HEK293 (cell line): ENCODE measurements around the gene EPS8L3.

Experiments
- CTCF ChIA-PET: fragments of 350-600 bp; formaldehyde crosslinking; extraction: SDS; loops from one replicate; lab custom pipeline; 2021; ENCODE audit warnings: antibody characterized with exemption; lab: Yijun Ruan, JAX
- POLR2A ChIA-PET: fragments of 300-600 bp; formaldehyde crosslinking; extraction: SDS; loops from one replicate; lab custom pipeline; 2020; ENCODE audit warnings: antibody characterized with exemption, inconsistent platforms; lab: Yijun Ruan, JAX
- H3K27ac ChIP-seq: fragments of 200-500 bp; sonication (Bioruptor generic); 2 replicates; pipeline ENCODE4 v1.5.1; 2014; ENCODE audit warnings: low read depth, low read length, control low read depth, inconsistent platforms; ENCODE audit errors: extremely low read depth
- H3K36me3 ChIP-seq, 2 experiments: fragments of 200-500 bp in 1 of 2; sonication (Bioruptor generic) in 1 of 2; 1 replicate in 1 of 2; 2 replicates in 1 of 2; pipeline ENCODE4 v1.5.1; 2014 to 2017; ENCODE audit warnings: inconsistent platforms in 2 of 2, low read length in 2 of 2; ENCODE audit not compliant: control insufficient read depth in 2 of 2, insufficient read depth in 1 of 2
- H3K4me1 ChIP-seq: fragments of 200-500 bp; sonication (Bioruptor generic); 2 replicates; pipeline ENCODE4 v1.5.1; 2014; ENCODE audit warnings: mild to moderate bottlenecking, low read length, inconsistent platforms; ENCODE audit not compliant: control insufficient read depth, insufficient read depth
- H3K4me3 ChIP-seq: 2 replicates; pipeline ENCODE4 v1.5.1; 2011; ENCODE audit warnings: low read depth, mild to moderate bottlenecking, control low read depth, low read length, moderate library complexity
- H3K9me3 ChIP-seq: fragments of 200-500 bp; sonication (Bioruptor generic); 2 replicates; pipeline ENCODE4 v1.5.1; 2014; ENCODE audit warnings: low read depth, low read length, inconsistent platforms; ENCODE audit not compliant: control insufficient read depth, insufficient read depth
- ATF2 ChIP-seq: fragments of 450-650 bp; formaldehyde crosslinking; IDR thresholded peaks from 2 replicates; pipeline ENCODE4 v1.5.1; 2016; ENCODE audit warnings: missing biosample characterization, missing genetic modification characterization, low read depth
- GLI4 ChIP-seq: fragments of 450-650 bp; formaldehyde crosslinking; IDR thresholded peaks from 2 replicates; pipeline ENCODE4 v1.5.1; 2016; ENCODE audit warnings: missing biosample characterization, missing genetic modification characterization
- KLF10 ChIP-seq: fragments of 450-650 bp; IDR thresholded peaks from 2 replicates; pipeline ENCODE4 v1.5.1; 2018; ENCODE audit warnings: missing biosample characterization, mild to moderate bottlenecking, missing genetic modification characterization
- PRDM2 ChIP-seq: fragments of 450-650 bp; formaldehyde crosslinking; IDR thresholded peaks from 2 replicates; pipeline ENCODE4 v1.5.1; 2016; ENCODE audit warnings: missing biosample characterization, missing genetic modification characterization, borderline replicate concordance
- REST ChIP-seq: fragments of 450-650 bp; formaldehyde crosslinking; IDR thresholded peaks from 2 replicates; pipeline ENCODE4 v1.5.1; 2016; ENCODE audit warnings: missing biosample characterization, missing genetic modification characterization
- SALL2 ChIP-seq: fragments of 450-650 bp; formaldehyde crosslinking; IDR thresholded peaks from 2 replicates; pipeline ENCODE4 v1.5.0; 2017; ENCODE audit warnings: missing biosample characterization, mild to moderate bottlenecking, missing genetic modification characterization, borderline replicate concordance
- ZBTB17 ChIP-seq: fragments of 450-650 bp; formaldehyde crosslinking; IDR thresholded peaks from 2 replicates; pipeline ENCODE4 v1.5.1; 2016; ENCODE audit warnings: missing biosample characterization, missing genetic modification characterization
- ZFP69B ChIP-seq: fragments of 450-650 bp; formaldehyde crosslinking; IDR thresholded peaks from 2 replicates; pipeline ENCODE4 v1.5.1; 2016; ENCODE audit warnings: missing biosample characterization, missing genetic modification characterization
- ZNF133 ChIP-seq: fragments of 450-650 bp; formaldehyde crosslinking; IDR thresholded peaks from 2 replicates; pipeline ENCODE4 v1.5.1; 2016; ENCODE audit warnings: missing biosample characterization, missing genetic modification characterization
- ZNF138 ChIP-seq: fragments of 450-650 bp; formaldehyde crosslinking; IDR thresholded peaks from 2 replicates; pipeline ENCODE4 v1.5.1; 2016; ENCODE audit warnings: missing biosample characterization, missing genetic modification characterization, borderline replicate concordance
- ZNF18 ChIP-seq: fragments of 450-650 bp; formaldehyde crosslinking; IDR thresholded peaks from 2 replicates; pipeline ENCODE4 v1.5.1; 2016; ENCODE audit warnings: missing biosample characterization, missing genetic modification characterization
- ZNF184 ChIP-seq: fragments of 450-650 bp; IDR thresholded peaks from 2 replicates; pipeline ENCODE4 v1.5.1; 2018; ENCODE audit warnings: missing biosample characterization, mild to moderate bottlenecking, missing genetic modification characterization
- ZNF202 ChIP-seq: fragments of 450-650 bp; formaldehyde crosslinking; IDR thresholded peaks from 2 replicates; pipeline ENCODE4 v1.5.1; 2016; ENCODE audit warnings: missing biosample characterization, missing genetic modification characterization, borderline replicate concordance
- ZNF366 ChIP-seq: fragments of 450-650 bp; formaldehyde crosslinking; conservative IDR thresholded peaks from 2 replicates; pipeline ENCODE4 v1.5.1; 2016; ENCODE audit warnings: missing biosample characterization, missing genetic modification characterization
- ZNF529 ChIP-seq: fragments of 450-650 bp; formaldehyde crosslinking; IDR thresholded peaks from 2 replicates; pipeline ENCODE4 v1.5.1; 2017; ENCODE audit warnings: missing genetic modification characterization, missing biosample characterization; ENCODE audit not compliant: insufficient replicate concordance
- ZNF544 ChIP-seq: fragments of 450-650 bp; formaldehyde crosslinking; IDR thresholded peaks from 2 replicates; pipeline ENCODE4 v1.5.0; 2017; ENCODE audit warnings: missing biosample characterization, missing genetic modification characterization
- ZNF660 ChIP-seq: fragments of 450-650 bp; IDR thresholded peaks from 2 replicates; pipeline ENCODE4 v1.5.1; 2018; ENCODE audit warnings: missing biosample characterization, mild to moderate bottlenecking, missing genetic modification characterization
- ZNF677 ChIP-seq: fragments of 450-650 bp; IDR thresholded peaks from 2 replicates; pipeline ENCODE4 v1.5.0; 2018; ENCODE audit warnings: missing biosample characterization, mild to moderate bottlenecking, missing genetic modification characterization, moderate library complexity
- ZNF792 ChIP-seq: fragments of 450-650 bp; formaldehyde crosslinking; IDR thresholded peaks from 2 replicates; pipeline ENCODE4 v1.5.1; 2016; ENCODE audit warnings: missing biosample characterization, missing genetic modification characterization

EPS8L3 gene

GRCh38 chr1:109759513-109760334 lies 4.0 kb downstream of the EPS8L3 start (continued):
- TF ChIP-seq ZNF18 (tag by site-specific recombination) (no peak), KLF10 (tag by site-specific recombination) (no peak), ZNF544 (tag by site-specific recombination) (no peak), ZNF366 (no peak), ZNF138 (tag by site-specific recombination) (no peak), PRDM2 (tag by site-specific recombination) (no peak), ZNF677 (no peak)
- TF ChIP-seq, all 188 proteins: peak for 0

- ChIA-PET CTCF (interaction anchor here (0.7 to 1.2 kb wide), 2 partner anchors 19 to 121 kb away, joined by 3 to 4 read pairs; no protein-coding TSS in a partner anchor), POLR2A (no interaction called here)
Observed at GRCh38 chr1:109757936-109758786, 5.6 kb downstream of the EPS8L3 start.

More at GRCh38 chr1:109757936-109758786, 5.6 kb downstream of the EPS8L3 start:
- H3K4me3 ChIP-seq, result no peak overlapping the region
- H3K9me3 ChIP-seq, result no peaks in the 10 kb centered on the region
- no peaks in the 10 kb centered on the region for H3K36me3 ChIP-seq
- no peaks in the 10 kb centered on the region for H3K4me1 ChIP-seq
- TF ChIP-seq ZNF133 (tag by site-specific recombination), result no peak
- TF ChIP-seq ZNF202 (tag by site-specific recombination), result no peak
- no peak for TF ChIP-seq ZFP69B (tag by site-specific recombination)
- no peak for TF ChIP-seq REST
- no peak for TF ChIP-seq ZNF529 (tag by site-specific recombination)
- TF ChIP-seq GLI4, result no peak
- TF ChIP-seq SALL2 (tag by site-specific recombination), result no peak
- no peak for TF ChIP-seq ZNF660 (tag by site-specific recombination)
- no peak for TF ChIP-seq ATF2 (tag by site-specific recombination)
- no peak for TF ChIP-seq ZNF184 (tag by site-specific recombination)
- no peak for TF ChIP-seq ZNF792
- TF ChIP-seq ZBTB17 (tag by site-specific recombination), result no peak
- H3K27ac ChIP-seq, result no peak overlapping the region
